Loucy (cell line): ENCODE results near the gene KICS2.

Source experiments
- H2AFZ ChIP-seq: fragments of 200-600 bp; sonication (generic); 2 replicates; pipeline ENCODE4 v1.6.0; 2016; ENCODE audit warnings: antibody characterized with exemption, mild to moderate bottlenecking, low read length, moderate library complexity
- H3F3A ChIP-seq: fragments of 200-600 bp; 2 replicates; pipeline ENCODE4 v1.6.0; 2016; ENCODE audit warnings: antibody characterized with exemption, low read depth, mild to moderate bottlenecking
- H3K27me3 ChIP-seq: fragments of 200-600 bp; sonication (generic); 2 replicates; pipeline ENCODE4 v1.6.1; 2014; ENCODE audit warnings: low read length, mild to moderate bottlenecking; ENCODE audit not compliant: insufficient read depth, poor library complexity, severe bottlenecking
- H3K36me3 ChIP-seq: fragments of 200-600 bp; sonication (generic); 2 replicates; pipeline ENCODE4 v1.6.1; 2016; ENCODE audit warnings: low read length; ENCODE audit not compliant: insufficient read depth
- H3K4me1 ChIP-seq: fragments of 200-600 bp; sonication (generic); 2 replicates; pipeline ENCODE4 v1.5.1; 2014; ENCODE audit warnings: low read length, mild to moderate bottlenecking; ENCODE audit not compliant: insufficient read depth, poor library complexity, severe bottlenecking
- H3K4me2 ChIP-seq: fragments of 200-600 bp; sonication (generic); 2 replicates; pipeline ENCODE4 v1.6.0; 2014; ENCODE audit warnings: antibody characterized with exemption, low read length, low read depth, mild to moderate bottlenecking; ENCODE audit not compliant: poor library complexity, severe bottlenecking
- H3K4me3 ChIP-seq: fragments of 200-600 bp; sonication (generic); 2 replicates; pipeline ENCODE4 v1.5.1; 2014; ENCODE audit warnings: low read length, mild to moderate bottlenecking, mixed read lengths; ENCODE audit not compliant: poor library complexity, severe bottlenecking
- H3K79me2 ChIP-seq: fragments of 200-600 bp; sonication (generic); 2 replicates; pipeline ENCODE4 v1.6.1; 2014; ENCODE audit warnings: low read length; ENCODE audit not compliant: insufficient read depth
- H3K9ac ChIP-seq: fragments of 200-600 bp; sonication (generic); 2 replicates; pipeline ENCODE4 v1.6.0; 2014; ENCODE audit warnings: mild to moderate bottlenecking, low read depth, low read length, moderate library complexity; ENCODE audit not compliant: poor library complexity, severe bottlenecking
- H3K9me2 ChIP-seq: fragments of 200-600 bp; sonication (generic); replicated peaks from 2 replicates; pipeline ENCODE4 v1.6.1; 2016; ENCODE audit warnings: low read depth, low read length, mixed read lengths
- H3K9me3 ChIP-seq: fragments of 200-600 bp; sonication (generic); 2 replicates; pipeline ENCODE4 v1.6.1; 2014; ENCODE audit warnings: mild to moderate bottlenecking, antibody characterized with exemption, low read length, low read depth; ENCODE audit not compliant: insufficient read depth
- H4K20me1 ChIP-seq: fragments of 200-600 bp; sonication (generic); 2 replicates; pipeline ENCODE4 v1.6.0; 2014; ENCODE audit warnings: antibody characterized with exemption, low read length, mild to moderate bottlenecking; ENCODE audit not compliant: insufficient read depth, poor library complexity, severe bottlenecking
- CTCF ChIP-seq: fragments of 200-600 bp; sonication (generic); conservative IDR thresholded peaks from 2 replicates; pipeline ENCODE4 v1.5.1; 2014; ENCODE audit warnings: mild to moderate bottlenecking, antibody characterized with exemption, low read length
- EZH2phosphoT487 ChIP-seq: fragments of 200-600 bp; IDR thresholded peaks from 2 replicates; pipeline ENCODE4 v1.6.1; 2018; ENCODE audit warnings: antibody characterized with exemption, mild to moderate bottlenecking, moderate library complexity, borderline replicate concordance

The KICS2 gene

DNA sequence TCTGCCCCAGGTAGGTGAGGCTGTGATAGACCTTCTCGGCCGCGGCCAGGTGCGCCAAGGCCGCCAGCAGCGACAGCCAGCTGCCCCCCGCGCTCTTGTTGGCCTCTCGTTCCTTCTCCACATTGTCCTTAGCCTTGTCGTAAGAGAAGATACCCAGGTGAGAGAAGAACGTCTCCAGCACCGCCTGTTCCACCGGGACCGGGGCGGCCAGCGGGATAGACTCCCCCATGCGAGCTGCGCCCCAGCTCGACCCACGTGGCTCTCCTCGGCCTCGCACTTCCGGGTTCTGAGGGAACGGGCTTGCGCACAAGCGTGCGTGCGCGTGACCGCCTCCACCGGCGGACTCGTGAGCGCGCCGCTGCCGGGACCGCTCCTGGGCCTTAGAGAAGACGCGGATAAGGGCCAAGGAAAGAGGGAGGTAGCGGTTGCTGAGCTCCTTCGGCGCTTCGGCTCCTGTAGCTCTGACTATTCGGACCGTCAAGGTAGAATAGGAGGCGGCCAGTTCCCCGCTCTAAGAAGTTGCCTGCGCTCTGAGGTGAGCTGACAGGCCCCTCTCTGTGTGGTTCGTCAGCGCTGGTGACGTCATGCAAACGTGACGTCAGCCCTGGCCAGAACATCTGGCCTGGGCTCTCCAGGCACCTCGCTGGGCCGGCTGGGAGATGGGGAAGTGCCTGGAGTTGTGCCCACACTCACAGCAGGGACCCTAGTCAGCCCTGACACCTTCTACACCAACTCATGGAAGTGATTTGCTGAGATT lies at the start of gene KICS2:
Gene KICS2 (minus strand): TSS at position 288 of the 757 bp plus-strand sequence. CDS start 59 bp downstream, at position 229.
- Histone ChIP-seq H3K9ac (peak within 1 kb of the TSS; percentile 80), H3K27me3 (no peaks in the 10 kb centered on the region), H3K9me2 (no peaks in the 10 kb centered on the region), H3K79me2 (peaks cover 20% of the 10 kb centered on the region; the same call in 1 of the 2 replicates), H3K4me1 (peaks cover 32% of the 10 kb centered on the region), H3K4me3 (peak within 1 kb of the TSS; percentile 96), H4K20me1 (peaks cover 3% of the 10 kb centered on the region), H3F3A (no peaks in the 10 kb centered on the region), H2AFZ (peak within 1 kb of the TSS; percentile 99), H3K36me3 (no peaks in the 10 kb centered on the region), H3K9me3 (no peaks in the 10 kb centered on the region), H3K4me2 (peak within 1 kb of the TSS; percentile 93)
- TF ChIP-seq EZH2phosphoT487, result no peak

- TF ChIP-seq CTCF (no peak), EZH2phosphoT487 (no peak)
- Histone ChIP-seq H4K20me1 (no peaks in the 10 kb centered on the region), H3K9me3 (no peaks in the 10 kb centered on the region), H2AFZ (no peak overlapping the region), H3K9ac (no peak overlapping the region), H3K4me2 (no peak overlapping the region), H3K4me3 (no peak overlapping the region), H3K9me2 (no peaks in the 10 kb centered on the region), H3K4me1 (no peaks in the 10 kb centered on the region), H3K79me2 (no peaks in the 10 kb centered on the region), H3F3A (no peaks in the 10 kb centered on the region), H3K36me3 (no peaks in the 10 kb centered on the region), H3K27me3 (no peaks in the 10 kb centered on the region)
These were observed 48.3 kb upstream of the KICS2 start for GRCh38 chr12:64270411-64270810.

DNA sequence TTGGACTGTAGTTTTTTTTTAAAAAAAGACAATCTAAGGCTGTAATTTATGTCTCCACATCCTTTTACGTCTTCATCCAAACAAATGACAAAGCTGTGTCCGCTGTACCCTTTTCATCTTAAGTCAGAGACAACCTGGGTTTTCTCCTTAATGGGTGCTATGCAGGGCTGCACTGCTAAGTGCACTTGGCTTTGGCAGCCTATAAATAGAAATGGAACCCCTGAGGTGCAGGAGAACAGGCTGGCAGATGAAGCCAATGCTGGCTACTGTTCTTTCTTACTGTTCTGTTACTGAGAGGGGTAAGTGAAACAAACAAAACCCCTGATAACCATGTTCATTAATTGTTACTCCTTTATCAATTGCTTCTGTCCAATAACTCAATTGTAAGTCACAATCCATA lies 47.1 kb upstream of the KICS2 start:
- no peaks in the 10 kb centered on the region for H4K20me1 ChIP-seq
- H3K4me1 ChIP-seq, result no peaks in the 10 kb centered on the region
- H3K27me3 ChIP-seq, result no peaks in the 10 kb centered on the region
- no peak overlapping the region for H3K4me2 ChIP-seq
- no peak overlapping the region for H3K4me3 ChIP-seq
- H3K9me3 ChIP-seq, result no peaks in the 10 kb centered on the region
- H2AFZ ChIP-seq, result no peak overlapping the region
- TF ChIP-seq CTCF (no peak), EZH2phosphoT487 (no peak)
- H3K79me2 ChIP-seq, result no peaks in the 10 kb centered on the region
- H3K9me2 ChIP-seq, result no peaks in the 10 kb centered on the region
- H3F3A ChIP-seq, result no peaks in the 10 kb centered on the region
- H3K36me3 ChIP-seq, result no peaks in the 10 kb centered on the region
- no peak overlapping the region for H3K9ac ChIP-seq

DNA sequence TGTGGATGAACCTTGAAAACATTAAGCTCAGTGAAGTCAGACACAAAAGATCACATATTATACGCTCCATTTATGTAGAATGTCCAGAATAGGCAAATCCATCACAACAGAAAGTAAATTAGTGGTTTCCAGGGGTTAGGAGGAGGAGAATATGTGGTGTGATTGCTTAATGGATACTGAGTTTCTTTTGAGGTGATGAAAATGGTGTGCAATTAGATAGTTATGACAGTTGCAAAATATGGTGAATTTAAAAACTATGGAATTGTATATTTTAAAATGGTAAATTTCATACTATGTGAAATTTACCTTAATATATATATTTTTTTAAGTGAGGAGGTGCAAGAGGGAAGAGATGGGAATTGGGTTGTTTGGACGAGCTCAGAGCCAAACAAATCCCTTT lies 46.3 kb upstream of the KICS2 start:
- no peaks in the 10 kb centered on the region for H3K9me3 ChIP-seq
- TF ChIP-seq EZH2phosphoT487, result no peak
- TF ChIP-seq CTCF, result no peak

More for the DNA sequence above, 46.3 kb upstream of the KICS2 start:
- Histone ChIP-seq H3K27me3 (no peaks in the 10 kb centered on the region), H3K9ac (no peak overlapping the region), H4K20me1 (no peaks in the 10 kb centered on the region), H3K36me3 (no peaks in the 10 kb centered on the region), H3K4me2 (no peak overlapping the region), H3K4me1 (no peaks in the 10 kb centered on the region), H3K79me2 (no peaks in the 10 kb centered on the region), H3K4me3 (no peak overlapping the region), H3K9me2 (no peaks in the 10 kb centered on the region), H3F3A (no peaks in the 10 kb centered on the region), H2AFZ (no peak overlapping the region)
